AG08395 (cell line): ENCODE results near the gene EYA4.

Experiments used
- DNase-seq: peaks from one replicate; pipeline ENCODE4 v3.0.0; 2012; ENCODE audit warnings: mixed read lengths, low spot score

The EYA4 gene

DNA sequence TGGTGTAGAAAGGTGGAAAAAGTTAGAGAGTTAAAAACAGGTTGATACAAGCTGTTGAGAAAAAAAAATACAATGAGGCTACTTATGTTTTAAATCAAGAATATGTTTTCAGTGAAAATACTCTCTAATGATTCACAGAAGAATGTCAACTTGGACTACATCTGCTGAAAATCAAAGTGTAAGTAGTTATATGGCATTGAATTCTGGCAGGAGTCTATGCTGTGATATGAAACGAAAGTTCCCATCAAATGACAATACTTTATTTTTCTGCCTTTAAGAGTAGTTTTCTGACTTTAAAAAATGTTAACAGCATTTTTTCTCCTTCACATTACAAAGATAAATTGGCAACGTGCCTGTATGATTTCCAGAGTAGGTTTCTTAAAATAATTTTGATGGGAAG is 158.3 kb downstream of the EYA4 start:
- no peak for DNase-seq

DNA sequence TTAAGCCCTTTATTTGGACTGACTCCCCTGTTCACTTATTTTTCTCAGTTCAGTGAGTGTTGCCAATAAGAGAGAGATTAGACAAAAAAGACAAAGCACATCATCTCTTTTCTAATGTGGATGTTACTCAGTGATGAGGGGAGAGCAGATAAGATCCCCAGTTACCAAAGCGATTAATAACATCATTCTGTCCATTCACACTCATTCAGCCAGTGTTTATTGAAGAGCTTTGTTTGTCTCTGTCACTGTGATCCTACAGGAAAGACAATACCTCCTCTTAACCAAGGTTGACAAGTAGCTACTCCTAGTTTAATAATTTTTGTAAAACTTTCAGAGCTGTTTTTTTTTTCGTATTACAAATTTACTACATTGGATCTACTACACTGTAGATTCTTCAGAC is 163.0 kb downstream of the EYA4 start:
- no peak for DNase-seq

DNA sequence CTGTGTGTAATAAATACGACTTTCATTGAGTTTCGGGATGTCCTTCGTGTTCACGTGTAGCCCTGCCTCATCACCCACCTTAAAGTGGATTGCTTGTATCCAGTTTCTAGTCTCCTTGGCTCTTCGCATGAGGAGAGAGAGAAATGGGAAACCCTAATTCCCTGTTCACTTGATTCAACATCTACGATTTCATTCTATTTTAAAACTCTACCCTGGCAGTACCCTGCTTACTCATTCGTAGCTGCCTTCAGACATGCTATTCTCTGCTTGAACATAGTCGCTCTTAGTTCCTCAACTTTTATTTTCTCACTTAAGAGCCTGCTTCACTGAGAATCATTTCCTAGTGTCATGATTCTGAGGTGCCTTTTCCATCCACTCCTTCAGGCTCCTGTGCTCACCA is 163.6 kb downstream of the EYA4 start:
- DNase-seq, result no peak

DNA sequence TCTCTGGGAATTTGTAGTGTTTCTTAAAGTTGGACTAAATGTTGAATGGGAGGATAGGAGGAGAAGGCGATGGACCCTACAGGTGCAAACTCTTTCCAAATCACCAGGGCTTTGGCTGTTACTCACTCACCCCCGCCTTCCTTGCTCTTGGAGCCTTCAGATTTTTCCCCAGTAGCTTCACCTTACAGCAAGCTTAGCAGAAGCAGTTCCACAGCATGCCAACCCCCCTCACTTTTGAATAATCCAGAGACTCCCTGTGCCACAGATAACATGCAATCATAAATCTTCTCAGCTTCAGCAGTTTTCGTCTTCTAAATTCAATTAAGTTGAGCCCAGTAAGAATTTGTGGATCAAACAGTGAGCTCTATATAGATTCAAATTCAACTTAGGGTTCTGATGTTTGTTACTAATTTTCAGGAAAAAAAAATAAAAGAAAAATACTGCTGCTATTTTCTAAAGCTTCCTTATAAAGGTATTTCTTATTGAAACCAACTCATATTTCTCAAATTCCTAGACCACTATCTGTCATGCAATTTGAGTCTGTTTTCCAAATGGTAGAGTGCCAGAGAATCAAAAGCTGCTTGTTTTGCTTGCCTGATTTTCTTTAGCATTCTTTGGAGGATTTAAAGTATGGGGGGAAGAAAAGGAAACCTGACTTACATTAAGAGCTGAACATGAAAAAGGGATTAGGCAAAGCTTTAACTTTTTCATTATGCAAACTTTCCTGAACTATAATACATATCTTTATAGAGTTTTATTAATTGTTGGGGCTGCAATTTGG is 166.4 kb downstream of the EYA4 start:
- DNase-seq, result no peak

DNA sequence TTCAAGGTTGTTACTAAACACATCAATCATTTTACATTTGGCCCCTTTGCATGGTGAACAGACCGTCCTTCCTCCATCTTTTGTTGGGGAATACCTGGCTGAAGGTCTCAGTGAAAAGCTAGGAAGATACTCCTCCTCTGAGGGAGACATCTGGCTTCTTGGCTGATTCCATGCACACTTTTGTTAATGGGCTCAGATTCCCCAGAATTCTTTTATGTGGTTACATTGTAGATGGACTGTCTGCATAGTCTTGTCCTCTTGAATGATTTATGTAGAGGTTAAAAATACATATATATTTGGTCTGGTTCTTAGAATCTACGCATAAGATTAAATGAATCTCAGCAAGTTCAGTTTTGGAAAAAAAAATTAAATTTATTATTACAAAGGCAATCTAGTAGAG is 167.0 kb downstream of the EYA4 start:
- no peak for DNase-seq

DNA sequence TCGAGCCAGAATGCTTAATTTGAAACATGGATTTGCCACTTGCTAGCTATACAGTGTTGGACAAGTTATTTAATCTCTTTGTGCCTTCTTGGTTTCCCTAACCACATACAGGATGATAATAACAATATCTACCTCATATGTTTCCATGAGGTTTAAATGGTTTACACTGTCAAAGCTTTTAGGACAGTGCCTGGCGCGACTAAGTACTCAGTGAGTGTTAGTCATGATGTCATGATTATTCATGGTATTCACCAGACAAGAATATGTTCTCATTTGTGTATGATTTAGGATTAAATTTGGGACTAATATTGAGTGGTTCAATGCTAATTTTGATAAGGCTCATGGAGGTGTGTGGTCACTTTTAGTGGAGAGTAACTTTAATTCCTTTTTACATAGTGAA is 167.4 kb downstream of the EYA4 start:
- DNase-seq, result no peak

DNA sequence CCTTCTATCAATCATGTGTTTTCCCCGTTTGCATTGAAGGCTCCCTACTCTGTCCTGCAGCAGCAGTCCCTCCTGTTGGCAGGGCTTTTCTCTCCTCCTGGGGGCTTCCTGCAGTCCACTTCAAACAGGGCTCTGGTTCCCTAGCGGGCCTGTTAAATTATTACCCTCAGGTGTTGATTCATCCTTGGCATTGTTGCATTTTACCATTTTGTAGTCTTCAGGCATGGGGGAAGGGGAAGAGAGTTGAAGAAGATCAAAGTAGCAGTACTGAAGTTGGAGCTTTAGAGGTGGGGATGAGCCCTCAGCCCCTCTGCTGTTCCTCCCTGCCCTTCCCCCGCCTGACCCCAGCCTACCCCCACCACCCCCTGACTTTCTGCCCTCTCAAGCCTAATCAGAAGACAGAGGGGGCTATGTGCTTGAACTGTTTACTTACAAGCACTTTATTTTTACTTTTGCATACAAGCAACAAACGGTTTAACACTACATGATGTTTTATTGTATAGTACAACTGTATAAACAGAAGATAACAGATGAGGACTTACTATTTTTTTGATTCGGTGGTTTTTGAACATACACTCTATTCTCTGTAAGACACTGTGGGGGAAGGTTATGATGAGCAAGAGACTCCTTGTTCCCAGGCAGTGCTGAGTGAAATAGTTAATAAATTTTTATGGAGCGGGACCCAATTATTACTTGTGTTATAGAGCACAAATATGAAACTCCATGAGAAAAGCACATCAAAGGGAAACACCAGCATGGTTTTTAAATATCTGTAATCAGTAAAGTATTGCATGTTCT is 169.7 kb downstream of the EYA4 start:
- no peak for DNase-seq

DNA sequence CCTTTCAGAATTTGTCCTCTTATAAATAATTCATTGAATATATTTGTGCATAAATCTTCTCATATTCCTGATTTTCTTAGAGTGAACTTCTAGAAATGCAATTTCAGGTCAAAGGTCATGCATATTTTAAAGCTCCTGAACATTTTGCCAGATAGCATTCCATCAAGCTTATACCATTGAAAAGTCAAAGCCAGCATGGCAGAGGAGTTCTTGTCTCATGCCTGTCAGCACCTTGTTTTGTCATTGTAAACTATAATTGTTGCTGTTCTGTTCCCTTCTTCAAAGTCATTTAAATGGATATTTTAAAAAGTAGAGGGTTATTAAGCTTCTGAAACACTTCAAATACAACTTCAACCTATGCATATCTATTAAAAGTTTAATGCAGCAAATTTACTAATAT is 170.6 kb downstream of the EYA4 start:
- no peak for DNase-seq

DNA sequence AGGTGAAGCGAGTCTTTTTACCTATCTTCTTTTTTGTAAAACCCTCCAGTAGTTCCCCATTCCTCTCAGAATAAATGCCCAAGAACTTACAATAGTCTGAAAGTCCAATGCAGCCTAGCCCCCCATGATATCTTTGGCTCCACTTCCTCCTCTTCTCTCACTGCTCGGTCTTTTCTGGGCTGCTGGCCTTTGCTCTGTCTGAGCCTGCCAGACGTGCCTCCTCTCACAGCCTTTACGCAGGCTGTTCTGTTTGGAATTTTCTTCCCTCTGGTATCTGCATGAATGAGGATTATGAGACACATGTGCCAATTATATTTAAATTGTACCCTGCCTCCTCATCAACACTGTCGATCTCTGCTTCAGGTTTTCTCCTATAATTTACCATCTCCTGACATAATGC is 174.1 kb downstream of the EYA4 start:
- no peak for DNase-seq

DNA sequence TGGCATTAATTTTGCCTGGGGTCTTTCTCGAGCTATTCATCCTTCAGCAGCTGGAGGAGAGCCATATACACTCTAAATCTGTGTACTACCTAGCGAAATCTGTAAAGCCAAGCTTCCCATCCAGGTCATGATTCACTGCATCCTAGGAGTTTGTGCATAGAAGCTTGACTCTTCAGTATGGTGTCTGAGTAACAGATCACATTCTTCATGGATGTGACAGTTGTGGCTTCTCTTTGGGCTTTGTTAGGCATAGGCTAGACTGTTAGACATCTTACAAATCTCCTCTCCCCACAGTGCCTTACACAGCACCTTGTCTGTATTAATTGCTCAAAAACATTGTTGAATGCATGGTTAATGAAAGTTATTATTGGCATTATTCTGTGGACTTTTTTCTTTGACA is 177.0 kb downstream of the EYA4 start:
- DNase-seq, result no peak

DNA sequence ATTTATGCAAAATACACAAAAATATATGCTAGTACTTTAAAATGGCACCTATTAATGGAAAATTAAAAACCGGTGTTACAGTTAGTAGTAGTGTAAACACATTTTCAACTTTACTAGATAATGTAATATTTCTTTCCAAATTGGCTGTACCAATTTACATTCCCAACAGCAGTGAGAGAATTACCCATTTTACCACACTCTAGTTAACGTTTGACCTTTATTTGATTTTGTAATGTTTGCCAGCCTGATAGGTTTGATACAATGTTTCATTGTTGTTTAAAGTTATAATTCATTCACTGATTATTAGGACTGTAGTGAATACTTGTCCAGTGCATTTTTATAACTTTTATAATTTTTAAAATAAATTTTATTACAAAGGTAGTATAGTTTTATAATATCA is 182.1 kb downstream of the EYA4 start:
- no peak for DNase-seq

DNA sequence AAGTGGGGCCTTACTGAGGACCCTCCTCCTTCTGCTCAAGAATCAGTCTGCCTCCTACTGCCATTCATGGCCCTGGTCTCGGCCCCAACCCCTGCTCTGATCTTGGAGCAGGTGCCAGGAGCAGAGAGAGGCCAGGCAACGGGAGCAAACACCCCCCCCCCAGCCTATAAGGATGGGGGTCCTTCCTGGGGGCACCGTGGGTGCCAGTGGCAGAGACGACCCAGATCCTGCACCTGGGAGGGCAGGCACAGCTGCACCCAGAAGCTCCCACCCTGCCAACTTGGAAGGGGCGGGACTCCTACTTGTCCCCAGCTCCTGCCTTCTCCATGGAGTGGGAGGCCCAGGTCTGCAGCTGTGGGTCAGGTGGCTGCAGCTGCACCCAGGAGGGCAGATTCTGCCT is 183.2 kb downstream of the EYA4 start:
- no peak for DNase-seq

DNA sequence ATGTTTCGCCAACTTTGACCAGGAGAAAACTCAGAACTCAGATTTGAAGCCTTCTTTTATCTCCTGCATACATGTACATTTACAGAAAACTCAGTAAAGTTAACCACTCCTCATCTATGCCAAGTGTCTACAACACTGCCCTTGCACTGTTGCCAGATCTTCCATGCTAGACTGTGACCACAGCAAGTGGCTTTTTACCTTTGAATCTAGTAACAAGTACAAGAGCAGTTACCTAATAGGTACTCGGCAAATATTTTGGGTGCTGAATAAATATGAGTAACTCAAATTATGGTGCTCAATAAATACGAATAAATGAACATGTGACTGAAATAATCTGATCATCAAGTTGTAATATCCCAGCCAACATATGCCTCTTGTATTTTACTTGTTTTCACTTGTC is 184.9 kb downstream of the EYA4 start:
- DNase-seq, result no peak

DNA sequence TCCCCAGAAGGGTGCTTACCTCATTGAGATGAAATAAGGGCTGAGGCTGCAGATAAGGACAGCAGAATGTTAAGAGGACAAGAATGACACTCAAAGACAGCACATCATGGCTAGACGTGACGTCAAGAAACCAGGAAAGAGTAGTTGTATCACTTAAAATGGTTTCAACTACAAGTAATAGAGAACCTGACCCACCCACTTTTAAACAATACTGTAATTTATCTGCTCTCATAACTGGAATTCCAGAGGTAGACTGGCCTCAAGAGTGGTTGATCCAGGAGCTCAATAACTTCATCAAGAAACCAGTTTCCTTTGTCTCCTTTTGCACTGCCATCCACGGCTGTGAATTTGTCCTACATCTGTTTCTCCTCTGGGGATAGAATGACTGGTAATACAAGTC is 187.1 kb downstream of the EYA4 start:
- no peak for DNase-seq

DNA sequence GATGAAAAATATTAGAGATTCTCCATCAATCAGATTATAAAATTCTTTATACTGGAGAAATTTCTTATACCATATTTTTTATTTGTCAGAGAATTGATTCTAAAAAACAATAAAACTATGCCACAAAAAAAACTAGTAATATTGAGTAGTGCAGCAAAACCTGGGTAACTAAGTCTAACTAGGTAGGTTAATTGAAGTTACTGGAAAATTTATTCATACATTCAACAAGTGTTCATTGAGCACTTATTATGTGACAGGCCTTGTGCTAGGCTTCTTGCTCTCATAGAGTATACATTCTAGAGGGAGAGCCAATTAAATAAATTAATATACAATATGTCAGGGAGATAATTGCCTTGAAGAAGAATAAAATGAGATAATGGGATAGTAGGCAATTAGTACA is 189.4 kb downstream of the EYA4 start:
- DNase-seq, result no peak

DNA sequence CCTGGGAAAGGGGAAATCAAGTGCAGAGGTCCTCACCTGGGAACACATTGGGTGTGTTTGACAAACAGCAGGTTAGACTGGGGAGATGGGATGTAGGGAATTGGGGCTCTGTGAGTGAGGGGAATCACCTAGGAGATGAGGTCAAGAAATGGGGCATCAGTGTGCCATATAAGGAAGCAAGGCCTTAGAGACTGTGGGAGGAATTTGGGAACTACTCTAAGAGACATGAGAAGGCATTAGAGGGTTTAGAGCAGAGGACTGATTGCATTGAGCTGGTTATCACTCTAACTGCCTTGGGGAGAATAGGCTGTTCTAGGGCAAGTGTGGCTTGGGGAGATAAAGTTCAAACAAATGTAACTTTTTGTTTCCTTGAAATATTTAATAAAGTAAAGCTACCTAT is 189.9 kb downstream of the EYA4 start:
- DNase-seq, result no peak

DNA sequence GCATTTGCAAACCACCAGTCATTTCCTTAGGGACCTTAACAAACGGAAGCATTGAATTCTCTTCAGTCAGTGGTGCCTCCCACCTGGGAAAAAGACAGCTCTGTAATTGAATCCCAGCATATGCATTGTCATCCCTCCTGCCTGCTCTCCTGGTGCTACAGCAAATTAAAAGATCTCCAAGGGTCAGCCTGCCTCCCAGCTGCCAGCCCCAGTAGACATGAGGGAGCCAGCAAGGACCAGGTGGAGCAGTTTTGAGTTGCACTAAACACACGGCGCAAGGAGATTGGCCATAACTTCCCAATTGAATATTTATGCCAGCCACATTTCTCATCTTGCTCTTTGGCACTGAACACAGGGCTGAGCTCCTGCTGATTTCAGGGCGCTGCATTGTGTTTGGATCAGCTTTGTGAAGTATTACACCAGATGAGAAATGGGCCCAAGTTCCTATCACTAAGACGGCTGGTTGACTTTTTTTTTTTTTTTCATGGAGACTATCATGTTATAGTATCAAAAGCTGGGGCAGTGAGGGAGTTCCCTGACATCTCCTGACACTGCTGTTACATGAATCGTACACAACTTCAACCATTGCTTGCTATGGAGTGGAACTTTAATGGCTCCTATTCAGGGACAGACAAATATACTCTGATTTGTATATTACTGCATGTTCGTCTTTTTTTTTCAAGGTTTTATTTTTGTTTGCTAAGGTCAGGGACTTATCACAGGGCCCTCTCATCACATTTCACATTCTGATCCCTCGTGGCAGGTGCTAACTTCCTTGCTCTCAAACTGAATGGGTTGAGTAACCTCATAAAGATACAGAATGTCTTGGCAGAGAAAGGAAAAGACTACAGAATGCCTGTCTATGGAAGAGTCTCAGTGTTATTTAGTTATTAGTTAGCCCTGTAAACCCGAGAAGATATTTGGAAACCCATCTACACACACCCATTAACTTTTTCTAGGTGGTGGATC is 191.1 kb downstream of the EYA4 start:
- no peak for DNase-seq

DNA sequence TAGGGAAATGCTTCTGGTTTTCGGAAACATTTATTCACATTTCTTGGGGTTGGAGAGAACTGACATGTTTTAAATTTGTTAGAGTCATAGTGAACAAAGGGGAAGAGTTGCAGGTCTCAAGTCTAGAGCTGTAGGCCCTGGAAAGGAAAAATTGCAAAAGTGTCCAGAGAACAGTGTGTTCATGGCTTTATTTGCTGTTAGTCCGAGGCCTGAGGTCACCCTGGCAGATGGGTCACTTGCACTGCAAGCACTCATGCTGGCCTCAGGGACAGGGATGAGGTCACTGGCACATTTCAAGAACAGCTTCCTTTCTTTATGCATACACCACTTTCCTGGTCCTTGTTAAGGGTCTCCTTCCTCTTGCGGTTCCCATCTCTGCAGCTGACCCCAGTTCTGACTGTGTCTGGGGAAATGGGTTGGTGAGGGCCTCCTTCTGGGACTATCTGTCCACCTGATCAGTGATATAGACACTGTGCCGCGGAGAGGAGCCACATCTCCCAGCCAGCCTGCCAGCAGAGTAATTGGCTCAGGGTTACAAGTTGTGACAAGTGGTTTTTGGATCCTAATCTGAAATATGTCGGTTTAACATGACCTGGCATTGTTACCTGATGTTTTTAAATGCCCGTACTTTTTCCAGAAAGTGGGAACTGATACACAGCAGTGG is 194.0 kb downstream of the EYA4 start:
- DNase-seq, result no peak

DNA sequence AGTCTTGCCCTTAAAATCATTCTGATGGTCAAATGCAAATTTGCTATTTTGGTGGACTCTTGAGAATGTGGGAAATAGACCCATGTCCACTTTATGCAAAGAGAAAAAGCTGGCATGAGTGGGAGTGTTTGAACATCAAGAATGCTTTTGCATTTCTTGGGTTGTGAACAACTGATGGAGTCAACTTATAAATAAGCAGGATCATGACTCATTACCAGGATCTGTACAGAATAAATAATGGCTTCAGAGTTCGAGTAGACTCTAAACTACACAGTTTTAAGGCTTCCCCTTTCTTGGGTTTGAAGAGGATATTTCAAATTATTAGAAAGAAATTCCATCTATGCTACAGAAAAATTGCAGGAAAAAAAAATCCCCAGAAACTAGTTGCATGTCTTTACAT is 195.5 kb downstream of the EYA4 start:
- DNase-seq, result no peak

DNA sequence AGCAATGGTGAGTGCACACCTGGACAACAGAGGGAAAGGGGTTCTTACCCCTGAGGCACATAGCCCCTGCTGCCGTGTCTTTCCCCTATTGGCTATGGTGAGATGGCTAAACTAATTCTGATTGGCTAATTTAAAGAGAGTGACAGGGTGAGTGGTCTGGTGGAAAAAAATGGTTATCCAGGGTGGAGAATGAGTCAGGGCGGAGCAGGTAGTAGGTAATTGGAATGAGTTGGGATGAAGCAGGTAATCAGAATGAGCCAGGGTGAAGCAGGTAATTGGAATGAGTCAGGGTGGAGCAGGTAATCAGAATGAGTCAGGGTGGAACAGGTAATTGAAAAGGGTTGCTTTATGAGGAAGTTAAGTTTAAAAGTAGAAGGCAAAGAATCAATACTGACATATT is 200.3 kb downstream of the EYA4 start:
- DNase-seq, result no peak

DNA sequence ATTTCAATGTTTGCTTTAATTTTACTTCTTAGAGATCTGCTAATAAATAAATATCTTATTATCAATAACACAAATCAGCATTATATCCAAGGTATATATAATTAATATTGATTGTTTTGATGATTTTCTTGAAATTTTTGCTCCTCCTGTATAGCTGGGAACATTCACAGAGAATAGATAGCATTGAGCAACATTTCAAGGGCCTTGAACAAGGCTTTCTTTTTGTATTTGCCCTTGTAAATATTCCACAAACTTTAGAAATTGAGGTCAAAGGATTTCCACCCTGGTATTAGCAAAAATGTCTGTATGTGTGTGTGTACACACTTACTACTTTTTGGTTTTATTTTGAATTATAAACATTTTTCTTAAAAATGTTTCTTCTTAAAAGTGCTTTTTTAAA is 205.6 kb downstream of the EYA4 start:
- no peak for DNase-seq

DNA sequence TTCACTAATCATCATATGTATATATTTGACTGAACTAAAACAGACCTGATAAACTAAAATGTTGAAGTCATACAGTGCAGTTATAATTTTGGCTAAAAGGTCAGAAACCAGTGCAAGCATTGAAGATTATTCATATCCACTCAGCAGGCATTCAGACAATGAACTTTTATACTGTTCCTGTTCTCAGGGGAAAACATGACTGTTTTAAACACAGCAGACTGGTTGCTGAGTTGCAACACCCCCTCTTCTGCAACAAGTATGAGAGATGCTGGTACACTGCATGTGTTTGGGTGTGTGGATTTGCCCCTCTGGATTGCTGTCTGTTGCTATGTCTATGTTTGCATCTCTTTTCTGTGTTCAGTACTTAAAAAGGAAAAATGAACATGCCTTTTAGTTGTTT is 206.8 kb downstream of the EYA4 start:
- no peak for DNase-seq
